IMR-90 (cell line): ENCODE results near the gene SLC25A21. TPM values are rescaled to one million over a fixed set of nuclear protein-coding genes. Genes with fewer than 3 reads are reported as not detected.

Source experiments
- ATAC-seq: fragments of 200-7000 bp; cut with Tn5 transposase; 2 replicates; pipeline ENCODE4 v1.9.1; 2020; ENCODE audit warnings: low read depth, mild to moderate bottlenecking, moderate library complexity
- BruUV-seq: library from RNA; stranded (reverse); fragments of 400-500 nt; replicated peaks from 2 replicates; lab custom pipeline; 2021; lab: Mats Ljungman, UMichigan
- CTCF ChIA-PET: fragments of 300-600 bp; formaldehyde crosslinking; extraction: SDS; loops from one replicate; lab custom pipeline; 2021; ENCODE audit warnings: antibody characterized with exemption; lab: Yijun Ruan, JAX
- POLR2A ChIA-PET: fragments of 300-600 bp; sonication (Branson Sonifier 250); formaldehyde crosslinking; loops from one replicate; lab custom pipeline; 2022; ENCODE audit warnings: antibody characterized with exemption; ENCODE audit not compliant: unreplicated experiment; lab: Charles Lee
- DNase-seq: peaks from one replicate; pipeline ENCODE4 v3.0.0; 2013
- H2AFZ ChIP-seq: replicated peaks from 2 replicates; pipeline ENCODE3; 2013; ENCODE audit warnings: low read length, mild to moderate bottlenecking; ENCODE audit not compliant: poor library complexity
- H2AK5ac ChIP-seq: 2 replicates; pipeline ENCODE4 v1.6.1; 2013; ENCODE audit warnings: low read depth, low read length, inconsistent platforms
- H2AK9ac ChIP-seq: replicated peaks from 2 replicates; pipeline ENCODE3; 2013; ENCODE audit warnings: mild to moderate bottlenecking, low read depth, low read length, moderate library complexity; ENCODE audit not compliant: poor library complexity
- H2BK120ac ChIP-seq: 2 replicates; pipeline ENCODE4 v1.6.1; 2013; ENCODE audit warnings: low read depth, low read length, inconsistent platforms
- H2BK15ac ChIP-seq: 3 replicates; pipeline ENCODE4 v1.6.1; 2013; ENCODE audit warnings: low read depth, low read length, inconsistent platforms
- H2BK20ac ChIP-seq: 2 replicates; pipeline ENCODE4 v1.6.1; 2013; ENCODE audit warnings: low read depth, mild to moderate bottlenecking, inconsistent platforms, low read length, moderate library complexity
- H2BK5ac ChIP-seq: 2 replicates; pipeline ENCODE4 v1.6.1; 2013; ENCODE audit warnings: mild to moderate bottlenecking, low read depth, low read length, inconsistent platforms; ENCODE audit not compliant: poor library complexity, severe bottlenecking
- H3K14ac ChIP-seq: replicated peaks from 2 replicates; pipeline ENCODE4 v1.6.1; 2013; ENCODE audit warnings: low read depth, low read length, inconsistent platforms
- H3K18ac ChIP-seq: 2 replicates; pipeline ENCODE4 v1.6.1; 2013; ENCODE audit warnings: low read depth, low read length, control low read depth
- H3K23ac ChIP-seq: 2 replicates; pipeline ENCODE4 v1.6.1; 2013; ENCODE audit warnings: low read depth, low read length, inconsistent platforms
- H3K27ac ChIP-seq: 2 replicates; pipeline ENCODE4 v1.5.1; 2013; ENCODE audit warnings: mild to moderate bottlenecking, control low read depth, low read length; ENCODE audit not compliant: insufficient read depth
- H3K27me3 ChIP-seq: 2 replicates; pipeline ENCODE4 v1.6.1; 2013; ENCODE audit warnings: low read length; ENCODE audit not compliant: control insufficient read depth, insufficient read depth
- H3K36me3 ChIP-seq: 2 replicates; pipeline ENCODE4 v1.6.1; 2013; ENCODE audit warnings: low read length, mixed read lengths; ENCODE audit not compliant: control insufficient read depth, insufficient read depth
- H3K4ac ChIP-seq: 2 replicates; pipeline ENCODE4 v1.6.1; 2013; ENCODE audit warnings: low read depth, low read length, inconsistent platforms
- H3K4me1 ChIP-seq: 2 replicates; pipeline ENCODE4 v1.6.1; 2013; ENCODE audit warnings: low read length, mixed read lengths; ENCODE audit not compliant: control insufficient read depth, insufficient read depth
- H3K4me2 ChIP-seq: 2 replicates; pipeline ENCODE4 v1.6.1; 2013; ENCODE audit warnings: low read depth, mild to moderate bottlenecking, control low read depth, low read length, moderate library complexity
- H3K4me3 ChIP-seq: 2 replicates; pipeline ENCODE4 v1.5.1; 2013; ENCODE audit warnings: low read depth, mild to moderate bottlenecking, control low read depth, low read length, moderate library complexity; ENCODE audit not compliant: insufficient read depth
- H3K56ac ChIP-seq: 2 replicates; pipeline ENCODE4 v1.6.1; 2013; ENCODE audit warnings: low read length, inconsistent platforms; ENCODE audit not compliant: insufficient read depth; ENCODE audit errors: extremely low read depth
- H3K79me1 ChIP-seq, 2 experiments: 2 replicates each; pipeline ENCODE4 v1.6.1; 2013; ENCODE audit warnings: low read length in 2 of 2, inconsistent platforms in 1 of 2, low read depth in 1 of 2
- H3K9ac ChIP-seq: 2 replicates; pipeline ENCODE4 v1.6.1; 2013; ENCODE audit warnings: low read depth, low read length, control low read depth
- H3K9me1 ChIP-seq: 2 replicates; pipeline ENCODE4 v1.6.1; 2013; ENCODE audit warnings: low read length, inconsistent platforms; ENCODE audit not compliant: insufficient read depth
- H3K9me3 ChIP-seq: 2 replicates; pipeline ENCODE4 v1.6.1; 2013; ENCODE audit warnings: low read length; ENCODE audit not compliant: control insufficient read depth, insufficient read depth
- H4K20me1 ChIP-seq: 2 replicates; pipeline ENCODE4 v1.6.1; 2013; ENCODE audit warnings: low read length, inconsistent platforms; ENCODE audit not compliant: insufficient read depth
- H4K5ac ChIP-seq: 2 replicates; pipeline ENCODE4 v1.6.1; 2013; ENCODE audit warnings: mild to moderate bottlenecking, low read depth, low read length, control low read depth
- H4K8ac ChIP-seq, 2 experiments: 2 replicates each; pipeline ENCODE4 v1.6.1; 2013; ENCODE audit warnings: low read depth in 2 of 2, low read length in 2 of 2, control low read depth in 1 of 2, inconsistent platforms in 1 of 2
- H4K91ac ChIP-seq: 2 replicates; pipeline ENCODE4 v1.6.1; 2013; ENCODE audit warnings: low read depth, low read length, inconsistent platforms; ENCODE audit not compliant: insufficient read depth
- WGBS, 2 experiments: methylation state at CpG; one replicate each; pipeline versions ENCODE4 v1.1.5 to v1.1.7; 2013; ENCODE audit warnings: missing lambda C conversion rate in 2 of 2; ENCODE audit not compliant: insufficient read length in 1 of 2; ENCODE audit errors: extremely low coverage in 2 of 2; 5-methylcytosine and 5-hydroxymethylcytosine counted together
- dilution Hi-C: fragments of 300-500 bp; cut with HindIII; formaldehyde crosslinking; loops from one replicate; pipeline ENCODE4 v1.14.3; 2018; ENCODE audit warnings: low sequenced_read_pairs; ENCODE audit not compliant: unreplicated experiment
- in situ Hi-C: fragments of 300-500 bp; cut with MboI; formaldehyde crosslinking; loops from 3 replicates; pipeline ENCODE4 v1.14.3; 2019; ENCODE audit warnings: low sequenced_read_pairs, inconsistent platforms, mixed read lengths
- intact Hi-C: fragments of 100-400 bp; cut with micrococcal nuclease; formaldehyde crosslinking; loops from 2 replicates; pipeline ENCODE4 v1.10.0; 2022
- polyA plus RNA-seq, 3 experiments: library from polyadenylated mRNA; depleted of rRNA; stranded (reverse); fragments of >200 nt; gene quantifications; 2 replicates each; pipeline ENCODE4 v1.2.3, GENCODE V29; 2012; ENCODE audit warnings: low replicate concordance in 1 of 3
- total RNA-seq: library from RNA; depleted of rRNA; stranded (reverse); fragments of >200 nt; gene quantifications from 2 replicates; pipeline ENCODE4 v1.2.3, GENCODE V29; 2012
- TF ChIP-seq, protein P1 (sequence below): fragments of 150-350 bp; IDR thresholded peaks from 2 replicates; pipeline ENCODE4 v1.6.1; 2017; ENCODE audit warnings: mild to moderate bottlenecking, antibody characterized with exemption, low read length, low read depth

Gene SLC25A21
- total and polyA plus RNA-seq, 2 of the 4 experiments (the other 2 are of a cell fraction), result 0.62 to 0.90 TPM

DNA sequence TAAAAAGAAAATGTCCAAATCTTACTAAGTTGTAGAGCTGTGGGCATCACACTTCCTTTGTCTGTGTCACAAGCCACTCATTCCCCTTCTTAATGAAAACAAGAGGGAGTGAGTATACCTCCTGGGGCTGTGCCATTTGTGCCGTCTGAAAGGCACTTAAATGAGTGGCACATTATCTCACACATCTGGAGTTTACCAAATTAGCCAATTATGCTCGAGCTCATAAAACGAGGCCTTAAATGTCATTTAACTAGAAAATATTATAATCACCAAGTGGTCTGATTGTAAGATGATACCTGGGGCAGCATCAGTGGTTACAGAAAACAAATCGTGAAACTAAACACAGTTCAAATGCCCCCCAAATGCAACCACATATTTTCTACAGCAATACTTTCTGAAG, 364.7 kb downstream of the SLC25A21 start:
- no peak for ATAC-seq
- ChIA-PET CTCF (interaction anchor here (0.6 kb wide), 1 partner anchor 16 kb away, joined by 3 read pairs; no protein-coding TSS in a partner anchor), POLR2A (no interaction called here)
- Histone ChIP-seq H2AFZ (no peak overlapping the region), H3K18ac (no peak overlapping the region), H3K4me2 (no peak overlapping the region), H4K5ac (no peak overlapping the region), H3K4ac (no peak overlapping the region), H4K91ac (no peak overlapping the region), H2BK20ac (no peak overlapping the region), H3K27ac (no peak overlapping the region), H2AK5ac (no peak overlapping the region), H3K56ac (no peak overlapping the region), H3K79me1 (no peaks in the 10 kb centered on the region), H2BK120ac (no peak overlapping the region), H3K4me1 (no peaks in the 10 kb centered on the region), H4K8ac (no peak overlapping the region), H3K36me3 (no peaks in the 10 kb centered on the region), H3K9ac (no peak overlapping the region), H3K9me1 (no peaks in the 10 kb centered on the region), H3K23ac (no peak overlapping the region), H4K20me1 (no peaks in the 10 kb centered on the region), H3K4me3 (no peak overlapping the region), H2BK5ac (no peak overlapping the region), H3K27me3 (no peaks in the 10 kb centered on the region; the same call in 1 of the 2 replicates), H2AK9ac (no peak overlapping the region), H3K9me3 (no peaks in the 10 kb centered on the region), H3K14ac (no peak overlapping the region), H2BK15ac (no peak overlapping the region)
- dilution Hi-C loops, result no loop called here
- DNase-seq, result no peak
- TF ChIP-seq, protein P1, sequence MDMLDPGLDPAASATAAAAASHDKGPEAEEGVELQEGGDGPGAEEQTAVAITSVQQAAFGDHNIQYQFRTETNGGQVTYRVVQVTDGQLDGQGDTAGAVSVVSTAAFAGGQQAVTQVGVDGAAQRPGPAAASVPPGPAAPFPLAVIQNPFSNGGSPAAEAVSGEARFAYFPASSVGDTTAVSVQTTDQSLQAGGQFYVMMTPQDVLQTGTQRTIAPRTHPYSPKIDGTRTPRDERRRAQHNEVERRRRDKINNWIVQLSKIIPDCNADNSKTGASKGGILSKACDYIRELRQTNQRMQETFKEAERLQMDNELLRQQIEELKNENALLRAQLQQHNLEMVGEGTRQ, result no peak
- BruUV-seq, result no TSS peak
- intact Hi-C loops, result no loop called here
- WGBS, 2 experiments, result 80% methylated on average over 1 of the region's 4 CpGs; no CpG with 5 or more reads in 1 of the 2 experiments
- in situ Hi-C loops, result no loop called here
